HepG2 (cell line): ENCODE data around the gene RANBP2. TPM values are rescaled to one million over a fixed set of nuclear protein-coding genes. Genes with fewer than 3 reads are reported as not detected.
A peak's percentile ranks its signal among the peaks of the same experiment; 100 is the strongest.

Experiments used
- CREB1 ChIP-seq, 2 experiments: fragments of 450-650 bp in 1 of 2; IDR thresholded peaks; 2 replicates each; pipeline ENCODE4 v1.6.1; 2016 to 2017; ENCODE audit warnings: control low read depth in 1 of 2, mild to moderate bottlenecking in 1 of 2, missing compliant biosample characterization in 1 of 2, missing genetic modification characterization in 1 of 2
- ELF3 ChIP-seq: IDR thresholded peaks from 2 replicates; pipeline ENCODE4 v1.6.1; 2016; ENCODE audit warnings: missing genetic modification reagents, missing compliant biosample characterization
- FOXA3 ChIP-seq: IDR thresholded peaks from 2 replicates; pipeline ENCODE4 v1.6.1; 2016; ENCODE audit warnings: missing genetic modification reagents, missing compliant biosample characterization
- GLI4 ChIP-seq: sonication (generic); formaldehyde crosslinking; IDR thresholded peaks from 2 replicates; pipeline ENCODE4 v1.5.1; 2020; ENCODE audit warnings: missing genetic modification reagents, mild to moderate bottlenecking, moderate library complexity, borderline replicate concordance
- HOXA7 ChIP-seq: sonication (generic); formaldehyde crosslinking; IDR thresholded peaks from 2 replicates; pipeline ENCODE4 v1.8.1; 2022; ENCODE audit warnings: mild to moderate bottlenecking, missing genetic modification reagents, moderate library complexity
- HOXA9 ChIP-seq: sonication (generic); formaldehyde crosslinking; IDR thresholded peaks from 2 replicates; pipeline ENCODE4 v1.8.1; 2022; ENCODE audit warnings: missing genetic modification reagents, mild to moderate bottlenecking, moderate library complexity, borderline replicate concordance
- KDM6A ChIP-seq: IDR thresholded peaks from 2 replicates; pipeline ENCODE4 v1.6.1; 2016; ENCODE audit warnings: low read depth
- MEIS1 ChIP-seq: sonication (generic); formaldehyde crosslinking; IDR thresholded peaks from 2 replicates; pipeline ENCODE4 v1.9.0; 2021; ENCODE audit warnings: mild to moderate bottlenecking, missing genetic modification reagents, moderate library complexity, borderline replicate concordance
- MYNN ChIP-seq: sonication (generic); formaldehyde crosslinking; IDR thresholded peaks from 2 replicates; pipeline ENCODE4 v1.4.0; 2020; ENCODE audit warnings: mild to moderate bottlenecking, low read depth, missing genetic modification reagents
- NFATC3 ChIP-seq: sonication (generic); formaldehyde crosslinking; IDR thresholded peaks from 2 replicates; pipeline ENCODE4 v1.5.1; 2020; ENCODE audit warnings: mild to moderate bottlenecking, missing genetic modification reagents
- NKX3-1 ChIP-seq: sonication (generic); formaldehyde crosslinking; IDR thresholded peaks from 2 replicates; pipeline ENCODE4 v1.5.0; 2020; ENCODE audit warnings: missing genetic modification reagents
- RBM22 ChIP-seq: fragments of 200-400 bp; formaldehyde crosslinking; optimal IDR thresholded peaks from 2 replicates; pipeline ENCODE3; 2017; ENCODE audit warnings: mild to moderate bottlenecking, low read length, moderate library complexity
- RFX3 ChIP-seq: IDR thresholded peaks from 2 replicates; pipeline ENCODE4 v1.6.1; 2016; ENCODE audit warnings: missing biosample characterization, missing genetic modification reagents
- TAF15 ChIP-seq: fragments of 200-400 bp; formaldehyde crosslinking; IDR thresholded peaks from one replicate; pipeline ENCODE4 v1.6.1; 2018; ENCODE audit warnings: mild to moderate bottlenecking, low read depth, low read length; ENCODE audit not compliant: poor library complexity, severe bottlenecking
- TOE1 ChIP-seq: sonication (generic); formaldehyde crosslinking; IDR thresholded peaks from 2 replicates; pipeline ENCODE4 v1.4.0; 2020; ENCODE audit warnings: mild to moderate bottlenecking, missing genetic modification reagents
- ZNF253 ChIP-seq: sonication (generic); formaldehyde crosslinking; IDR thresholded peaks from 2 replicates; pipeline ENCODE4 v1.8.0; 2022; ENCODE audit warnings: mild to moderate bottlenecking, missing genetic modification reagents, borderline replicate concordance
- ZNF256 ChIP-seq: sonication (generic); formaldehyde crosslinking; conservative IDR thresholded peaks from 2 replicates; pipeline ENCODE4 v1.4.0; 2020; ENCODE audit warnings: missing genetic modification reagents
- ZNF3 ChIP-seq: IDR thresholded peaks from 2 replicates; pipeline ENCODE4 v1.7.0; 2017; ENCODE audit warnings: inconsistent platforms
- ZNF33A ChIP-seq: sonication (generic); formaldehyde crosslinking; IDR thresholded peaks from 2 replicates; pipeline ENCODE4 v1.5.1; 2020; ENCODE audit warnings: missing genetic modification reagents, mild to moderate bottlenecking, moderate library complexity, borderline replicate concordance
- ZNF367 ChIP-seq: sonication (generic); formaldehyde crosslinking; IDR thresholded peaks from 2 replicates; pipeline ENCODE4 v1.4.0; 2020; ENCODE audit warnings: missing genetic modification reagents, borderline replicate concordance
- ZNF556 ChIP-seq: sonication (generic); formaldehyde crosslinking; IDR thresholded peaks from 2 replicates; pipeline ENCODE4 v1.4.0; 2020; ENCODE audit warnings: mild to moderate bottlenecking, missing genetic modification reagents, borderline replicate concordance
- ZNF562 ChIP-seq: sonication (generic); formaldehyde crosslinking; IDR thresholded peaks from 2 replicates; pipeline ENCODE4 v1.8.0; 2022; ENCODE audit warnings: missing genetic modification reagents, borderline replicate concordance
- ZNF747 ChIP-seq: sonication (generic); formaldehyde crosslinking; IDR thresholded peaks from 2 replicates; pipeline ENCODE4 v1.8.1; 2023; ENCODE audit warnings: missing genetic modification reagents, mild to moderate bottlenecking, borderline replicate concordance
- polyA plus RNA-seq, 8 experiments: library from polyadenylated mRNA; depleted of rRNA in 3 of 8; stranded (reverse) in 7 of 8; unstranded in 1 of 8; fragments of >200 nt; fragmentation: Illumina TruSeq in 4 of 8; extraction: Trizol in 4 of 8; gene quantifications; 2 replicates each; pipeline versions ENCODE4 v1.2.1 to v1.2.3, GENCODE V29; 2011 to 2016; ENCODE audit warnings: low read depth in 4 of 8, missing spikeins in 1 of 8, mixed read lengths in 1 of 8; ENCODE audit not compliant: insufficient read depth in 1 of 8
- total RNA-seq, 5 experiments: library from RNA; depleted of rRNA; stranded (reverse); fragments of >200 nt; fragmentation: Illumina TruSeq; extraction: Trizol; gene quantifications; 2 replicates each; pipeline ENCODE4 v1.2.3, GENCODE V29; 2016; ENCODE audit warnings: low read depth in 1 of 5
- TF ChIP-seq, protein P1 (sequence below): sonication (generic); formaldehyde crosslinking; IDR thresholded peaks from 2 replicates; pipeline ENCODE4 v1.4.0; 2020; ENCODE audit warnings: missing genetic modification reagents, borderline replicate concordance
- TF ChIP-seq, protein P2 (sequence below): IDR thresholded peaks from 2 replicates; pipeline ENCODE4 v1.6.1; 2018; ENCODE audit warnings: missing genetic modification reagents, mild to moderate bottlenecking, missing compliant biosample characterization

RANBP2 gene
- total and polyA plus RNA-seq, 2 of the 13 experiments (the other 11 are each of a cell fraction or from before 2014, with no cell fraction given): 12.2 to 87.0 TPM

DNA sequence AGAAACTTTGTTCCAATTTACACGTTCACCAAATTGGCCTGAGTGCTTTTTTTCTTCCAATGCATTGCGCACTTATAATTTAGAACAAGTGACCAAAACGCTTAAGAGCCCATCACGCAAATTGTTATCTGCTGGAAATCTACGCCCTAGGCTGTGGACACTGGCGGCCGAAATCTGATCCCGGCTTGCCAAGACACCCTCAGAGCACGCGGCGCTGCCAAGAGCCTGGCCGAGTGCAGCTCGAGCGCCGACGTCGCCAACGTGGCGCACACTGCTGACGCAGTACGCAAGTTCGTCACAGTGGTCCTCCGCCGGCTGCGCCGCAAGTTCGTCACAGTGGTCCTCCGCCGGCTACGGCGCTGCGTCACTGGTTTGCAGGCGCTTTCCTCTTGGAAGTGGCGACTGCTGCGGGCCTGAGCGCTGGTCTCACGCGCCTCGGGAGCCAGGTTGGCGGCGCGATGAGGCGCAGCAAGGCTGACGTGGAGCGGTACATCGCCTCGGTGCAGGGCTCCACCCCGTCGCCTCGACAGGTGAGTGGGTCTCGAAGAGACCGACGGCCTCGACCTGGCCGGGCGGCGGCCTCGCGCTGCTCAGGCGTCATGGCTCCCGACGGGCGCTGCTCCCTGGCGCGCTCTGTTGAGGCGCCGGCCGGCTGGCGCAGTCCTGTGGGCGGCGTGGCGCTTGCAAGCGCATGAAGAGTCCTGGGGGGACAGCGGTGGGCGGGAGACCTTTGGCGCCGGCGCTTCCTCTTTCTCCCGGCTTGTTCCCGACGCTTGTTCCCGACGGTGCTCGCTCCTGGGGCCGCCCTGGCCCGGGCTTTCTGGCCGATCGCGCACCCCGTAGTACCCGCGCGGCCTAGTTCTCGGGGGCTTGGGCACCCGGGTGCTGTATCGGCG lies at the start of gene RANBP2 (continued):
- TF ChIP-seq GLI4: peak; percentile 53; the same call in 1 of the 2 replicates
- TF ChIP-seq HOXA7 (CRISPR knock-in tag): no peak
- TF ChIP-seq TAF15: peak; percentile 96
- peak; percentile 96; the same call in 1 of the 2 replicates for TF ChIP-seq MEIS1
- TF ChIP-seq, protein P1, sequence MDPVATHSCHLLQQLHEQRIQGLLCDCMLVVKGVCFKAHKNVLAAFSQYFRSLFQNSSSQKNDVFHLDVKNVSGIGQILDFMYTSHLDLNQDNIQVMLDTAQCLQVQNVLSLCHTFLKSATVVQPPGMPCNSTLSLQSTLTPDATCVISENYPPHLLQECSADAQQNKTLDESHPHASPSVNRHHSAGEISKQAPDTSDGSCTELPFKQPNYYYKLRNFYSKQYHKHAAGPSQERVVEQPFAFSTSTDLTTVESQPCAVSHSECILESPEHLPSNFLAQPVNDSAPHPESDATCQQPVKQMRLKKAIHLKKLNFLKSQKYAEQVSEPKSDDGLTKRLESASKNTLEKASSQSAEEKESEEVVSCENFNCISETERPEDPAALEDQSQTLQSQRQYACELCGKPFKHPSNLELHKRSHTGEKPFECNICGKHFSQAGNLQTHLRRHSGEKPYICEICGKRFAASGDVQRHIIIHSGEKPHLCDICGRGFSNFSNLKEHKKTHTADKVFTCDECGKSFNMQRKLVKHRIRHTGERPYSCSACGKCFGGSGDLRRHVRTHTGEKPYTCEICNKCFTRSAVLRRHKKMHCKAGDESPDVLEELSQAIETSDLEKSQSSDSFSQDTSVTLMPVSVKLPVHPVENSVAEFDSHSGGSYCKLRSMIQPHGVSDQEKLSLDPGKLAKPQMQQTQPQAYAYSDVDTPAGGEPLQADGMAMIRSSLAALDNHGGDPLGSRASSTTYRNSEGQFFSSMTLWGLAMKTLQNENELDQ (CRISPR knock-in tag): peak; percentile 86
- TF ChIP-seq HOXA9: peak; percentile 96
- TF ChIP-seq ZNF747 (CRISPR knock-in tag): peak; percentile 82; the same call in 1 of the 2 replicates
- TF ChIP-seq ZNF33A (CRISPR knock-in tag): 0 out of 2 replicates have a peak, but pooled peaks have one; percentile 76
- peak; percentile 67; the same call in 1 of the 2 replicates for TF ChIP-seq ELF3
- TF ChIP-seq NKX3-1 (CRISPR knock-in tag): peak; percentile 90
- peak; percentile 74 for TF ChIP-seq TOE1 (CRISPR knock-in tag)
- TF ChIP-seq ZNF253 (CRISPR knock-in tag): peak; percentile 97
- TF ChIP-seq ZNF367 (CRISPR knock-in tag): peak; percentile 47; the same call in 1 of the 2 replicates
- no peak for TF ChIP-seq RBM22
- TF ChIP-seq MYNN (CRISPR knock-in tag): no peak; the same call in 1 of the 2 replicates
- TF ChIP-seq NFATC3: peak; percentile 95; the same call in 1 of the 2 replicates
- TF ChIP-seq ZNF556 (CRISPR knock-in tag): peak; percentile 98
- TF ChIP-seq ZNF256 (CRISPR knock-in tag): 0 out of 2 replicates have a peak, but pooled peaks have one; percentile 45
- peak; percentile 79; the same call in 1 of the 2 replicates for TF ChIP-seq ZNF562 (CRISPR knock-in tag)
- TF ChIP-seq FOXA3 (CRISPR knock-in tag): peak; percentile 87
- TF ChIP-seq KDM6A (CRISPR knock-in tag): 0 out of 2 replicates have a peak, but pooled peaks have one; percentile 17
- TF ChIP-seq, protein P2, sequence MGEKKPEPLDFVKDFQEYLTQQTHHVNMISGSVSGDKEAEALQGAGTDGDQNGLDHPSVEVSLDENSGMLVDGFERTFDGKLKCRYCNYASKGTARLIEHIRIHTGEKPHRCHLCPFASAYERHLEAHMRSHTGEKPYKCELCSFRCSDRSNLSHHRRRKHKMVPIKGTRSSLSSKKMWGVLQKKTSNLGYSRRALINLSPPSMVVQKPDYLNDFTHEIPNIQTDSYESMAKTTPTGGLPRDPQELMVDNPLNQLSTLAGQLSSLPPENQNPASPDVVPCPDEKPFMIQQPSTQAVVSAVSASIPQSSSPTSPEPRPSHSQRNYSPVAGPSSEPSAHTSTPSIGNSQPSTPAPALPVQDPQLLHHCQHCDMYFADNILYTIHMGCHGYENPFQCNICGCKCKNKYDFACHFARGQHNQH (CRISPR knock-in tag): peak; percentile 99
- TF ChIP-seq RFX3 (CRISPR knock-in tag): no peak
- TF ChIP-seq CREB1 (IDR thresholded peaks at IDR 0.05): peak; percentile 99
- peak; percentile 100 for TF ChIP-seq CREB1 (CRISPR knock-in tag; IDR thresholded peaks at IDR 0.05)
- TF ChIP-seq ZNF3 (CRISPR knock-in tag): 0 out of 2 replicates have a peak, but pooled peaks have one; percentile 26
